IPS DF 4.7 (cell line): ENCODE measurements around the gene AGPAT3.
"Not testable (repeated sequence)": the region's sequence is repeated elsewhere in the genome, so short reads cannot be mapped to it uniquely, and the experiment has no call there.

Source experiments
- DNase-seq: peaks from one replicate; pipeline ENCODE4 v3.0.0-alpha.2; 2013; ENCODE audit warnings: low spot score; ENCODE audit errors: extremely low read depth

AGPAT3 gene

GRCh38 chr21:43834146-43834905 lies 30.7 kb upstream of the AGPAT3 start:
- no peak for DNase-seq

- DNase-seq: no peak
These were observed 30.0 kb upstream of the AGPAT3 start for GRCh38 chr21:43835050-43835449.

- DNase-seq: no peak
These were observed 29.2 kb upstream of the AGPAT3 start for GRCh38 chr21:43835861-43836260.

GRCh38 chr21:43836616-43837015 lies 28.4 kb upstream of the AGPAT3 start:
- no peak for DNase-seq

GRCh38 chr21:43840259-43840658 lies 24.8 kb upstream of the AGPAT3 start:
- DNase-seq: no peak

GRCh38 chr21:43842742-43843141 lies 22.3 kb upstream of the AGPAT3 start:
- no peak for DNase-seq

- DNase-seq: not testable (repeated sequence)
These were observed 20.1 kb upstream of the AGPAT3 start for GRCh38 chr21:43844906-43845305.

GRCh38 chr21:43845386-43845785 lies 19.6 kb upstream of the AGPAT3 start:
- no peak for DNase-seq

- DNase-seq: no peak
These were observed 18.6 kb upstream of the AGPAT3 start for GRCh38 chr21:43846430-43846829.

- DNase-seq: no peak
These were observed 17.7 kb upstream of the AGPAT3 start for GRCh38 chr21:43847301-43847700.

GRCh38 chr21:43848771-43849170 lies 16.3 kb upstream of the AGPAT3 start:
- no peak for DNase-seq

GRCh38 chr21:43849532-43850299 lies 15.3 kb upstream of the AGPAT3 start:
- DNase-seq: no peak

GRCh38 chr21:43850728-43851295 lies 14.2 kb upstream of the AGPAT3 start:
- DNase-seq: no peak

- no peak for DNase-seq
These were observed 13.4 kb upstream of the AGPAT3 start for GRCh38 chr21:43851593-43851992.

GRCh38 chr21:43853851-43854772 lies 10.9 kb upstream of the AGPAT3 start:
- no peak for DNase-seq

GRCh38 chr21:43854773-43855633 lies 10.0 kb upstream of the AGPAT3 start:
- no peak for DNase-seq

- no peak for DNase-seq
These were observed 9.1 kb upstream of the AGPAT3 start for GRCh38 chr21:43855955-43856354.

GRCh38 chr21:43858806-43859648 lies 6.0 kb upstream of the AGPAT3 start:
- DNase-seq: no peak

GRCh38 chr21:43859747-43860214 lies 5.2 kb upstream of the AGPAT3 start:
- DNase-seq: no peak
